Astrocyte (in vitro differentiated cells and primary cell): ENCODE results near the gene CHCHD4. TPM values are rescaled to one million over a fixed set of nuclear protein-coding genes. Genes with fewer than 3 reads are reported as not detected.
"Not testable (repeated sequence)": the region's sequence is repeated elsewhere in the genome, so short reads cannot be mapped to it uniquely, and the experiment has no call there.

Source experiments
- DNase-seq: peaks from one replicate; pipeline ENCODE4 v3.0.0-alpha.2; 2010; ENCODE audit warnings: low read depth
- FAIRE-seq: peaks from 2 replicates; lab custom pipeline; 2011; peaks lifted over from hg19 to GRCh38; lab: Jason Lieb, UNC
- H2AFZ ChIP-seq: 2 replicates; pipeline ENCODE4 v1.6.0; 2012; ENCODE audit warnings: low read depth, low read length, inconsistent platforms
- H3K27ac ChIP-seq: 2 replicates; pipeline ENCODE4 v1.5.1; 2011; ENCODE audit warnings: low read depth, low read length, inconsistent platforms
- H3K27me3 ChIP-seq: 2 replicates; pipeline ENCODE4 v1.6.0; 2011; ENCODE audit warnings: low read length, inconsistent platforms; ENCODE audit not compliant: insufficient read depth
- H3K36me3 ChIP-seq: 2 replicates; pipeline ENCODE4 v1.5.1; 2011; ENCODE audit warnings: low read length, inconsistent platforms; ENCODE audit not compliant: insufficient read depth
- H3K4me1 ChIP-seq: 2 replicates; pipeline ENCODE4 v1.5.1; 2011; ENCODE audit warnings: low read length, inconsistent platforms; ENCODE audit not compliant: insufficient read depth
- H3K4me2 ChIP-seq: 2 replicates; pipeline ENCODE4 v1.6.0; 2012; ENCODE audit warnings: low read length, inconsistent platforms
- H3K4me3 ChIP-seq: 2 replicates; pipeline ENCODE4 v1.5.1; 2011; ENCODE audit warnings: low read depth, mild to moderate bottlenecking, low read length, inconsistent platforms; ENCODE audit not compliant: insufficient read depth
- H3K79me2 ChIP-seq: 2 replicates; pipeline ENCODE4 v1.6.0; 2012; ENCODE audit warnings: mild to moderate bottlenecking, low read length, inconsistent platforms; ENCODE audit not compliant: insufficient read depth
- H3K9ac ChIP-seq: 2 replicates; pipeline ENCODE4 v1.6.0; 2012; ENCODE audit warnings: mild to moderate bottlenecking, low read length, inconsistent platforms
- H3K9me3 ChIP-seq: 2 replicates; pipeline ENCODE4 v1.5.1; 2012; ENCODE audit warnings: low read depth, mild to moderate bottlenecking, low read length, inconsistent platforms; ENCODE audit not compliant: insufficient read depth
- H4K20me1 ChIP-seq: 2 replicates; pipeline ENCODE4 v1.6.0; 2012; ENCODE audit warnings: low read length, inconsistent platforms; ENCODE audit not compliant: insufficient read depth
- H3K27ac Mint-ChIP-seq: one replicate; pipeline ENCODE4 v1.8.0; 2021; ENCODE audit warnings: mild to moderate bottlenecking, mixed read lengths; ENCODE audit not compliant: unreplicated experiment
- H3K27me3 Mint-ChIP-seq: one replicate; pipeline ENCODE4 v1.8.0; 2021; ENCODE audit warnings: low read depth, mixed read lengths; ENCODE audit not compliant: unreplicated experiment
- H3K36me3 Mint-ChIP-seq: one replicate; pipeline ENCODE4 v1.8.0; 2021; ENCODE audit warnings: low read depth, mixed read lengths; ENCODE audit not compliant: unreplicated experiment
- H3K4me1 Mint-ChIP-seq: one replicate; pipeline ENCODE4 v1.8.0; 2021; ENCODE audit warnings: low read depth, mixed read lengths; ENCODE audit not compliant: unreplicated experiment
- H3K4me3 Mint-ChIP-seq: one replicate; pipeline ENCODE4 v1.8.0; 2021; ENCODE audit warnings: mild to moderate bottlenecking, moderate library complexity, mixed read lengths; ENCODE audit not compliant: unreplicated experiment
- H3K9me3 Mint-ChIP-seq: one replicate; pipeline ENCODE4 v1.8.0; 2021; ENCODE audit warnings: mild to moderate bottlenecking, mixed read lengths; ENCODE audit not compliant: unreplicated experiment
- EZH2 ChIP-seq: IDR thresholded peaks from 2 replicates; pipeline ENCODE4 v1.6.1; 2012; ENCODE audit warnings: mild to moderate bottlenecking, low read length, inconsistent platforms; ENCODE audit not compliant: insufficient read depth
- total RNA-seq: library from RNA; stranded (reverse); gene quantifications from 2 replicates; pipeline ENCODE4 v1.2.1, GENCODE V29; 2021
- TF ChIP-seq, protein P1 (sequence below): IDR thresholded peaks from 2 replicates; pipeline ENCODE4 v1.5.1; 2011; ENCODE audit warnings: low read depth, mild to moderate bottlenecking, inconsistent platforms, low read length, moderate library complexity; ENCODE audit not compliant: insufficient read depth

The CHCHD4 gene
- total RNA-seq, 1 donor from 2014 or later: 10.3 TPM

DNA sequence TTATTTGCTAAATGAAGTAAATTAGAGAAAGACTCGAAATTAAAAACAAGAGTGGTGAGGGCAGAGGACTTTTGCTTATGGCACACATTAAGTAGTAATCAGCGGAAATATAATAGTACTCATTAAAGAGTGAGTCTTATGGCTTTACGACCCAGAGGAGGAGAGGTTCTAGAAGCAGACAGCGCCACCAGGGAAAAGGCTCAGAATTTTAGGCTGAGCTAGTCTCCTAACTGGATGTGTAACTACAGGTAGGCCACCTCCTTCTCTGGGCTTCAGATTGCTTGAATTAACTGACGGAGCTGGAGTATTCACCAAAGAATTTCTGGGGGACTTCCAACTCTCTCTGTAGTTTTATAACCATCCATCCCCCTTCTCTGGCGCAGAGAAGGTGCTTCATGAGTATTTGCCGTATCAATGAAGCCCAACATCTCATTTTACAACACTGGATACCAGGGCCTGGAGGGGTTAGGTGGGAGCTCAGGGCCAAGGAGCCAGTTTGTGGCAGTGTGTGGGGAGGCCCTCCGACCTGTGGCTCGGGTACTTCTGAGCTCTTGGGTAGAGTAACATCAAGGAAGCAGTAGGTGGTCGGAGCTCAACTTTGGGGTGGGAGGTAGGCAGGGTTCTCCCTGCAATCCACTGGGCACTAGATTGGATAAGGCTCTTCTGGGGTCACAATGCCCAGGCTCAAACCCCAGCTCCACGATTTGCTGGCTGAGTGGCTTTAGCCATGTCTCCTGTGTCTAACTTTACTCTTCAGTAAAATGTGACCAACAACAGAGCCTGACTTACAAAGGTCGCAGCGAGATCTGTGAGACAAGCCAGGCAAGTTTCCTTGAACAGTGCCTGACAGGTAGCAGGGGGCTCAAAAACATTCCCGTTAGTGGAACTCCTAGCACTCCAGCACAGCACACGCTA, 1.1 kb downstream of the CHCHD4 start:
- H3K27ac ChIP-seq: peak overlapping the region; percentile 28
- Mint-ChIP-seq H3K9me3 (no peaks in the 10 kb centered on the region), H3K4me3 (peak overlapping the region; percentile 94), H3K4me1 (peaks cover 28% of the 10 kb centered on the region), H3K27ac (peak overlapping the region; percentile 47), H3K27me3 (no peaks in the 10 kb centered on the region), H3K36me3 (peaks cover 11% of the 10 kb centered on the region)
- TF ChIP-seq, protein P1, sequence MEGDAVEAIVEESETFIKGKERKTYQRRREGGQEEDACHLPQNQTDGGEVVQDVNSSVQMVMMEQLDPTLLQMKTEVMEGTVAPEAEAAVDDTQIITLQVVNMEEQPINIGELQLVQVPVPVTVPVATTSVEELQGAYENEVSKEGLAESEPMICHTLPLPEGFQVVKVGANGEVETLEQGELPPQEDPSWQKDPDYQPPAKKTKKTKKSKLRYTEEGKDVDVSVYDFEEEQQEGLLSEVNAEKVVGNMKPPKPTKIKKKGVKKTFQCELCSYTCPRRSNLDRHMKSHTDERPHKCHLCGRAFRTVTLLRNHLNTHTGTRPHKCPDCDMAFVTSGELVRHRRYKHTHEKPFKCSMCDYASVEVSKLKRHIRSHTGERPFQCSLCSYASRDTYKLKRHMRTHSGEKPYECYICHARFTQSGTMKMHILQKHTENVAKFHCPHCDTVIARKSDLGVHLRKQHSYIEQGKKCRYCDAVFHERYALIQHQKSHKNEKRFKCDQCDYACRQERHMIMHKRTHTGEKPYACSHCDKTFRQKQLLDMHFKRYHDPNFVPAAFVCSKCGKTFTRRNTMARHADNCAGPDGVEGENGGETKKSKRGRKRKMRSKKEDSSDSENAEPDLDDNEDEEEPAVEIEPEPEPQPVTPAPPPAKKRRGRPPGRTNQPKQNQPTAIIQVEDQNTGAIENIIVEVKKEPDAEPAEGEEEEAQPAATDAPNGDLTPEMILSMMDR: no peak
- no peak for TF ChIP-seq EZH2
- H4K20me1 ChIP-seq: peaks cover 27% of the 10 kb centered on the region
- H3K9me3 ChIP-seq: no peaks in the 10 kb centered on the region
- H3K4me1 ChIP-seq: peaks cover 20% of the 10 kb centered on the region
- DNase-seq (no peak), FAIRE-seq (no peak)
- H3K36me3 ChIP-seq: peaks cover 6% of the 10 kb centered on the region
- peak overlapping the region; percentile 80 for H2AFZ ChIP-seq
- H3K27me3 ChIP-seq: no peaks in the 10 kb centered on the region
- peaks cover 50% of the 10 kb centered on the region for H3K79me2 ChIP-seq
- peak overlapping the region; percentile 89 for H3K4me3 ChIP-seq
- peak overlapping the region; percentile 82 for H3K9ac ChIP-seq
- peak overlapping the region; percentile 98 for H3K4me2 ChIP-seq

DNA sequence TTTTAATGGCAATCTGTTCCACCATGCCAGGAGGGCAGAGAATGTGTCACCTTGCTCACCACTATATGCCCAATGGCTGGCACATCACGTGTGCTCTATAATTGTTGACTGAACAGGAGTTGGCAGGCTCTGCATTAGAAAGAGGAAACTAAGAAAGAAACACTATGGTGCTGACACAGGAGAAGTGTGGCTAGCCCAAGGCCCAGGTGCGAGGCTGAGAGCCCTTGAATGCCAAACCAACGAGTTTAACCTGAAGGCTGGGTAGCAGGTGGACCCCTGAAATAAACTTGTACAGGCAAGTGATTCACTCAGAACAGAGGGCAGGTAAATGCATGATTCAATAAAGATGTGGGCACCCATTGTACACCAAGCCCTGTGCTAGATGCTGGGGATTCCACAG, 2.4 kb downstream of the CHCHD4 start:
- peaks cover 17% of the 10 kb centered on the region for H4K20me1 ChIP-seq

DNA sequence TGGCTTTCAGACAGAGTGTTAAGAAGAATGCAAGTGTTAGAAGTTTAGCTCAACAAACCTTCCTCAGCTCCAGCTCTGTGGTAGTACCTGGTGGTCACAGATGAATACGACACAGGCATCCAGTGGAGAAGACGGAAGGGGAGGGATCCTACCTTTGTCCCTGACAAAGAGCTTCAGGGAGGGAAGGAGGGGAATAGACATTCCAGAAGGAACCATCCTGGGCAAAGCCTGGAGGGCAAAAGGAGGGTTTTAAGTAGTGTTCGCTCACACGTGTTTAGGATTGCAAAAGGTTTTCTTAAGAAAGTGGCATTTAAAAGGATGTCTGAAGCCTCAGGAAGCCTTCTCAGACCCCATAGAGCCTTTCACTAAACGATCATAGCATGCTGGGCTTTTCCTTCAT, 2.8 kb downstream of the CHCHD4 start:
- Mint-ChIP-seq H3K27ac (no peak overlapping the region), H3K9me3 (no peaks in the 10 kb centered on the region), H3K4me1 (peaks cover 23% of the 10 kb centered on the region), H3K27me3 (no peaks in the 10 kb centered on the region), H3K4me3 (no peak overlapping the region), H3K36me3 (peaks cover 10% of the 10 kb centered on the region)
- FAIRE-seq (no peak), DNase-seq (no peak)
- H3K4me3 ChIP-seq: no peak overlapping the region
- H3K4me2 ChIP-seq: no peak overlapping the region
- TF ChIP-seq EZH2: no peak
- TF ChIP-seq, protein P1: no peak
- no peaks in the 10 kb centered on the region for H3K27me3 ChIP-seq
- peaks cover 19% of the 10 kb centered on the region for H3K4me1 ChIP-seq
- no peak overlapping the region for H2AFZ ChIP-seq
- no peak overlapping the region for H3K9ac ChIP-seq
- H4K20me1 ChIP-seq: peaks cover 15% of the 10 kb centered on the region
- no peak overlapping the region for H3K27ac ChIP-seq
- H3K79me2 ChIP-seq: peaks cover 33% of the 10 kb centered on the region
- H3K36me3 ChIP-seq: no peaks in the 10 kb centered on the region
- no peaks in the 10 kb centered on the region for H3K9me3 ChIP-seq

More for the DNA sequence above, 2.4 kb downstream of the CHCHD4 start:
- FAIRE-seq (no peak), DNase-seq (no peak)
- Histone ChIP-seq H3K79me2 (peaks cover 37% of the 10 kb centered on the region), H3K4me3 (no peak overlapping the region), H3K27ac (no peak overlapping the region), H3K4me2 (no peak overlapping the region), H2AFZ (no peak overlapping the region), H3K9ac (no peak overlapping the region), H3K27me3 (no peaks in the 10 kb centered on the region), H3K9me3 (no peaks in the 10 kb centered on the region), H3K36me3 (no peaks in the 10 kb centered on the region), H3K4me1 (peaks cover 20% of the 10 kb centered on the region)
- no peak for TF ChIP-seq EZH2
- H3K9me3 Mint-ChIP-seq: no peaks in the 10 kb centered on the region
- H3K27ac Mint-ChIP-seq: no peak overlapping the region
- H3K4me3 Mint-ChIP-seq: peak overlapping the region; percentile 41
- H3K27me3 Mint-ChIP-seq: no peaks in the 10 kb centered on the region
- H3K4me1 Mint-ChIP-seq: peaks cover 25% of the 10 kb centered on the region
- peaks cover 10% of the 10 kb centered on the region for H3K36me3 Mint-ChIP-seq

DNA sequence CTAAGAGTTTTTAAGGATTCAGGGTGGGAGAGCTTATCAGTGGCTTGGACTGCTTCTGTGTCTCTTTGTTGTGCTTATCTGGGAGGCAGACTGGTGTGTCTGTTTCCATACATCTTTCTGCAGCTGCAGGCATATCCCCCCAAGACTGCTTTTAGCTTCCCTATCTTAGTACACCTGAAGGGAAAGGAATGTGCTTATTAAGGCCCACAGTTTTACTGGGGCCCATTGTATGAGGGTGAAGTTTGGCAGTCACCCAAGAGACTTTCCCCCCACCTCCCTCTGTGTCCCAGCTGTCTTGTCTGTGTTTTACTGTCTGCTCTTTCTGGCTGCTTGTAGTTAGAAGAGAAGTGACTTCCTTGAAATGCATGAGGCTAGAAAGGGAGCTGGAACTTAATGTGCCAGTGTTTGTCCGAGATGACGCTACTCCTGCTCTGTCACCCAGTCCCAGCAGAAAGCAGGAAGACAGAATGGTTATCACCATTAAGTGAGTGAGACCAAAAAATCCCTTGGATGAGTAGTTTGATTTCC, 3.7 kb downstream of the CHCHD4 start:
- not testable (repeated sequence) for H3K4me3 Mint-ChIP-seq, H3K9me3 ChIP-seq, H3K4me2 ChIP-seq, DNase-seq, H4K20me1 ChIP-seq, H2AFZ ChIP-seq, H3K9ac ChIP-seq, H3K4me3 ChIP-seq, H3K9me3 Mint-ChIP-seq, FAIRE-seq, H3K36me3 ChIP-seq, H3K27ac ChIP-seq, H3K27ac Mint-ChIP-seq, H3K27me3 Mint-ChIP-seq, H3K27me3 ChIP-seq
- H3K4me1 Mint-ChIP-seq: peaks cover 16% of the 10 kb centered on the region
- Histone ChIP-seq H3K4me1 (peaks cover 11% of the 10 kb centered on the region), H3K79me2 (peaks cover 24% of the 10 kb centered on the region)
- peaks cover 10% of the 10 kb centered on the region for H3K36me3 Mint-ChIP-seq
